ENCODE results near the gene CLDN10. TPM values are rescaled to one million over a fixed set of nuclear protein-coding genes. Genes with fewer than 3 reads are reported as not detected.
"Not testable (repeated sequence)": the region's sequence is repeated elsewhere in the genome, so short reads cannot be mapped to it uniquely, and the experiment has no call there.

Gene CLDN10, protein sequence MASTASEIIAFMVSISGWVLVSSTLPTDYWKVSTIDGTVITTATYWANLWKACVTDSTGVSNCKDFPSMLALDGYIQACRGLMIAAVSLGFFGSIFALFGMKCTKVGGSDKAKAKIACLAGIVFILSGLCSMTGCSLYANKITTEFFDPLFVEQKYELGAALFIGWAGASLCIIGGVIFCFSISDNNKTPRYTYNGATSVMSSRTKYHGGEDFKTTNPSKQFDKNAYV
- total RNA-seq (2014; rRNA removed; shearing (Covaris generic)): not detected in 2 replicates

DNA sequence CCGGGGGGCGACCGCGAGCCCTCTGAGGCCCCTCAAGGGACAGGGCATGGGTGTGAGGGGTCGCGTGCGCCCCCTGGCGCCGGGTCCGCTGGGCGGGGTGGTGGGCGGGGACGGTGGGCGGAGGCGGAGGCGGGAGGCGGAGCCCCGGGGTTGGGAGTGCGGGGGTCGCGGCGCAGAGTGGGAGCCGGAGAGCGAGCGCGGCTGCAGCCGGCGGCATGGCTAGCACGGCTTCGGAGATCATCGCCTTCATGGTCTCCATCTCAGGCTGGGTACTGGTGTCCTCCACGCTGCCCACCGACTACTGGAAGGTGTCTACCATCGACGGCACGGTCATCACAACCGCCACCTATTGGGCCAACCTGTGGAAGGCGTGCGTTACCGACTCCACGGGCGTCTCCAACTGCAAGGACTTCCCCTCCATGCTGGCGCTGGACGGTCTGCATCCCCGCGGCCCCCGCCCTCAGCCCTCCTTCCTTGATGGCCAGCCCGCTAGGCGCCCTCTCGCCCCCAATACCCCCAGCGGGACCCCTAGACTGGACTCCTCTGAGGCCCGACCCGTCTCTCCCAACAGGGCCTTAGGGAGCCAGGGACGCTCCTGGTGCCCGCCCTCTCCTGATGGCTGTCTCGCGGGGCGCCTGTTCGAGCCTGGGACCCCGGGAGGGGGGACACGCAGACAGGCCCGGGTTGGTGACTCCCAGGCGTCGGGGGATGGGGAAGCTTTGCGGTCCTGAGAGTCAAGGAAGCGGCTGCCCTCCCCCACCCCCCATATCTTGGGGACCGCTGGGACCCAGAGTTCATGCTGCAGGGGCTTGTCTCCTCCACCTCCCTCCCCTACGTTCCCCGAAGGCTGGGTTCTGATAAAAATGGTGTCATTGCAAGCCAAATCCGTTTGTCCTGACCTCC, at the start of gene CLDN10:
TSS of gene CLDN10 (plus strand) at position 182 of the 903 bp plus-strand sequence. CDS start at position 216, 34 bp downstream.
- DNase-seq (ENCODE audit: low read depth): no peak

DNA sequence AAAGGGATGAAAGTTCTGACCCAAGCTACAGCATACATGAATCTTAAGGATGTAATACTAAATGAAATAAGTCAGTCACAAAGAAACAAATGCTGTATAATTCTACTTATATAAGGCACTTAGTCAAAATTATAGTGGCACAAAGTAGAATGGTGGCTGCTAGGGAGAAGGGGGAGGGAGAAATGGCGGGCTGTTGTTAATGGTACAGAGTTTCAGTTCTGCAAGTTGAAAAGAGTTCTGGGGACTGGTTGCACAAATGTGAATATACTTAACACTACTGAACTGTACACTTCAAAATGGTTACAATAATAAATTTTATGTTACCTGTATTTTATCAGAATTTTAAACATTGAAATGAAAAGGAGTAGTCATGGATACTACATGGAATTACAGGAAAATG, 48.9 kb upstream of the CLDN10 start:
- no peak for DNase-seq (ENCODE audit: low read depth)

DNA sequence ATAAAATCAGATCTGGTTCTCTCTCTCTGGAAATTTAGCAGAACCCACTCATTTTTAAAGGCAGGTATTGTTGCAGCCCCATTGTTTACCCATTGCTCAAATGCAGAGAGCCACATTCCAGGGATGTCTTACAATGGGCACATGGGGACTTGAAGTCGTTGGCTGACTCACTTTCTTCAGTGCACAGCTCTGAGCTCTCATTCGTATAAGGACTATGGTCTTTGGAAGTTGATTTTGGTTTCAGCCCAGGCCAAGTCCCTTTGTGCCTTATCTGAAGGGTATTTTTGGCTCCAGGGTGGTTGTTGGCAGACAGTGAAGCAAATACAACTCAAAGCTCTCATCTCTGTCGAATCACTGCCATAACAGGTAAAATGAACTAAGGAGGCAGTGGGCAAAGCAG, 47.3 kb upstream of the CLDN10 start:
- no peak for DNase-seq (ENCODE audit: low read depth)

DNA sequence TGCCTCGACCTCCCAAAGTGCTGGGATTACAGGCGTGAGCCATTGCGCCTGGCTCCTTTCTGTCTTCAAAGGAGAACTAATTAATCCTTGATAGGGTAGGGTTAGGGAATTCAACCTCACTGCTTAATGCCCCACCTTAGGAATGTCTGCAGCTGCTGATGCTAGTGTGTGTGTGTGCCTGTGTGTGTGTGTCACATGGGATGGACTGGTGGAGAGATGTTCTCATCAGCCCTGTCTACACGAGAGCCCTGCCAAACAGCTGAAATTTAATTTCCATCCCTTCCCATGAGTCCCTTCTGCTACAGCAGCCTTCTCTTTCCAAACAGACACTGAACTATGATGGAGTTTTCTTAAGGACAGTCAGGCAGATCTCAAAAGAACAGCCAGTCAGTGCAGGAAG, 46.5 kb upstream of the CLDN10 start:
- DNase-seq (ENCODE audit: low read depth): no peak

DNA sequence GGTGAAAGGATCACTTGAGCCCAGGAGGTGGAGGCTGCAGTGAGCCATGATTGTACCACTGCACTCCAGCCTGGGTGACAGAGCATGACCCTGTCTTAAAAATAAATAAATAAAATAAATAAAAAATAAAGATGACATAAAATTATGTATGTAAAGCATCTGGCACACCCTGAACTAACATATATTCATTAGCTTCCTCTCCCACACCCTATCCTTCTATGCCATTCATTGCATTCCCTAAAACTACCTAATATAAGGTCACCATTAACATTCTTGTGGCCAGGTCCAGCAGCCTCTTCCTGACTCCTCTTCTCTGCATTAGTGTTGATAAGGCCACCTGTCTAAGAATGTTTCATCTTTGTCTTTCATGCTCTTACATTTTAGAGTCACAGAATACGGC, 44.5 kb upstream of the CLDN10 start:
- DNase-seq (ENCODE audit: low read depth): no peak

DNA sequence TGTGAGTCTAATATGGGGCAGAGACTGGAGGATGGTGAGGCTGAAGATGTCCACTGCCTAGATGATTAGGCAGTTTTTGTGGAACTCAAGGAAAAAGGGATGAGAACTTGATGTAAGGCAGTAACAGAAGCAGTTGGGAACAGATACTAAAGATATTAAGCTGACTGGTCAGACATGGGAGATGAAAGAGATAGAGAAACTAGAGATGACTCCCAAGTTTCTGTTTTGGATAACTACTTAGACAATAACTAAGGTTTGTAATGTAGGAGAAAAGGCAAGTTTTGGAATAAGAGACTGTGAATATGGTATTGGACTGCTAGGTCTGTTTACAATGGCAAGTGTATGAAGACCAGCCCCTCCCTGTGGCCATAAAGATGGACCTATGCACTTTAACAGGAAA, 43.5 kb upstream of the CLDN10 start:
- no peak for DNase-seq (ENCODE audit: low read depth)

DNA sequence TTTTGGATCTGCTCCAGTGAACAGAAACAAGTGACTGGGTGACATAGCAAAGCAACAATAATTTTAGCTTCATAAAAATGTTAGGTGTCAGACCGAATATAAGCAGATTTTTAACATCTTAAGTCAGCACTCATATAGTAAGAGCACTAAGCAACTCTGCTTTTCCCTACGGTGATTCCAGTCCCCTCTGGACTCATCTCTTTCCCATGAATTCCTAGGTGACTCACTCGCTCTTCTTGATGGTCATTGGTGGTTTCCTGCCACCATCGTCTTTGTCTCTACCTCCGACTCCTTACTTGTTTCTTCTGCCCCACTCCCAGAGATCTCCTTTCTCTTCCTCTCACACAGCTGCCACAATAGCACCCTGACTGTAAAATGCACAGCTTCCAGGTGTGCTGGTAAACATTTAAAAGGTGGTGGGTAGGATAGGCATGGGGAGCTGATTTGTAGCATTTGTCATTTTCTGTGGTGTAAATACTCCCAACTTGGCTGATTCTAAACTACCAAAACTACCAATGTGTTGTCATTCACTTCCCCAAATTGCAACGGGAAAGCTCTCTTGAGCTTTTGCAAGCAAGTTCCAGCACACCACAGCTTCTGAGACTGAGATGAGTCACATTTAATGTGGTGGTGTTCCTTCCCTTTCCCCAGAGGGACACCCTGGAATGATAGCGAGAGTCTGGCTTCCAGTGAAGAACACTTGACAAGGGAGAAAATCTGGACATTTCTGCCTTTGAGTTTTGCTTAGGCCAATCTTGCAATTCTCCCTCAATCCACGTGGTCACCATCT, 42.8 kb upstream of the CLDN10 start:
- DNase-seq (ENCODE audit: low read depth): peak; percentile 73

DNA sequence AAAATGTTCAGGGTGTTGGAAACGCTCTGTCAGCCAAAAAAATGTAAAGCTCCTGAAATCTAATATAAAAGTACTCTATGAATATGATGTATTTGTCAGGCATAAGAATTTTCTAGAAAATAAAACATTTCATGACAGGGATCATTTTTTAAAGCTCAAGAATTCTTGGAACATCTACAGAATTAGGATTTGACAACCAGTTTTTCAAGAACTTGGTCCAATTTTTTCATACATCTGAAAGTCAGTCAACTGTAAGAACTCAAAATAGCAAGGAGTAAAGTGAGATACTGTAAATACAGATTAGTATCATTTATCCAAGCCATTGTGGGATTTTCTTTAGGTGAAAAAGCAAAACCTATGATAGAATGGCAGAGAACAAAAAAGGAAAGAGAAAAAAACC, 41.6 kb upstream of the CLDN10 start:
- no peak for DNase-seq (ENCODE audit: low read depth)

DNA sequence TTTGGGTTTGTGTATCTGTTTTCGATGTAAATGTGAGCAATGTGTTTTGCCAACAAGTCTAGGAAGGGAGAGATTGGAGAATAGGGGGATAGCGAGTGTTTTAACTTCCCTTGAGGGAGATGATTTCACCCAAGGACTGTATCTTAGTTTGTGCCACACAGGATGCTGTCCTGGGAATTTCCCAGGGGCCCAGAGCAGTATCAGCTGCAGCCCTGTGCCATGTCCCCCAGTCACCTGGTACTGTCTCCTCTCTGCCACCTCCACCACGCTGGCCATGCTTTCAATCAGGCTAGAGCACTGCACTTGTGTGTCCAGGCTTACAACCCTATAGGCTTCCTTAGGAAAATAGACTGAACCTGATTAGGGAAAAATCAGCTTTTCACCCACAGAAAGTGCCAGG, 40.1 kb upstream of the CLDN10 start:
- no peak for DNase-seq (ENCODE audit: low read depth)

DNA sequence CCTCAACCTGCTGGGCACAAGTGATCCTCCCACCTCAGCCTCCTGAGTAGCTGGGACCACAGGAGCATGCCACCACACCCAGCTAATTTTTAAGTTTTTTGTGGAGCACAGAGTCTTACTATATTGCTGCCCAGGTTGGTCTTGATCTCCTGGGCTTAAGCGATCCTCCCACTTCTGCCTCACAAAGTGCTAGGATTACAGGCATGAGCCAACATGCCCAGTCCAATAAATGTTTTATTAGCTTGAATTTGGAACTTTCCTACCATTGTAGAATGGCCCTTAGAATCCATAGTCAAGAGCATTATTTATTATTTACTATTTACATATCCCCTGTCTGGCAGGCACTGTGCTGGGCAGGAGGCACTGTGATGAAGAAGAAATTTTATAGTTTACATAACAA, 39.6 kb upstream of the CLDN10 start:
- no peak for DNase-seq (ENCODE audit: low read depth)

DNA sequence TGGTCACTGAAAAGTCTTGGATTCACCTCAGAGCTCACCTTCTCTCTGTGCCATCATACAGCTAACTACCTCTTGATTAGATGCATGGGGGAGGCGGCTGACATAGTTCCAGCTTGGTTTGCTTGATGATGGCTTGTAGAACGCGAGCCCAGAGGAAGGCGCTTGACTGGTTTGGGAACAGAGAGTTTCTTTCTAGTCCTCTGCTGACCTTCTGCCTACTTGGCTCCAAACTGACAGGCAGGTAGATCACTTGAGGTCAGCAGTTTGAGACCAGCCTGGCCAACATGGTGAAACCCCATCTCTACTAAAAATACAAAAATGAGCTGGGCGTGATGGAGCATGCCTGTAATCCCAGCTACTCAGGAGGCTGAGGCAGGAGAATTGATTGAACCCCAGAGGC, 36.9 kb upstream of the CLDN10 start:
- DNase-seq (ENCODE audit: low read depth): not testable (repeated sequence)

DNA sequence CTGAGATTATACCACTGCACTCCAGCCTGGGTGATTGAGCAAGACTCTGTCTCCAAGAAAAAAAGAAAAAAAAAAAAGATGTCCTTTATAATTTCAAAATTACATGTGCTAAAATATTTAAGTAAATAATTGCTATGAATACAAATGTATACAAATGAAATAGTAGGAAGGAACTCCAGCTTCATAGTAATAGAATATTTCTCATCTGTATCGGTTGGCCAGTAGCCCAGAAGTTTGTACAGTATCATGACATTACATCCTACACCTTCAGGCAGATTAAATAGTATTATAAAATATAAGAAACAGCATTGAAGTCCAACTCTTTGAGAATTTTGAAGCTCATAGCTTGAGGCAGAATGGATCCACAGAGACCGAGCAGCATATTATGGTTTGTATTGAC, 36.5 kb upstream of the CLDN10 start:
- DNase-seq (ENCODE audit: low read depth): no peak

DNA sequence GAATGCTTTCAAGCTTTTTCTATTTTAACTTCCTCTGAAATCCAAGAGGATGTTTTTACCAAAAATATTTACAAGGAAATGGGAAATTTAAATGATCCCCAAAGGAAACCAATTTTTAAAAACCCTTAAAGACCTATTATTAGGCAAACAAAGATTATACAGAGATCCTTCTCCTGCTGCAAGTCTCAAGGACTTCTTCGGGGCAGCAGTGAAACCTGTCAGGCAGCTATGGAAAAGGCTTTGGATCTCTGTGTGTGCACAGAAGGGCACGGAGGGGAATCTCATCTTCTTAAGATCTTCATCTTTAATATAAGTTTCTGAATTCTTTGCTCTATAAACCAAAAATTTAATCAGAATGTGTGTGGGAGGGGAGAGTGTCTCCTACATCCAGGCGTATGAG, 36.0 kb upstream of the CLDN10 start:
- DNase-seq (ENCODE audit: low read depth): no peak

DNA sequence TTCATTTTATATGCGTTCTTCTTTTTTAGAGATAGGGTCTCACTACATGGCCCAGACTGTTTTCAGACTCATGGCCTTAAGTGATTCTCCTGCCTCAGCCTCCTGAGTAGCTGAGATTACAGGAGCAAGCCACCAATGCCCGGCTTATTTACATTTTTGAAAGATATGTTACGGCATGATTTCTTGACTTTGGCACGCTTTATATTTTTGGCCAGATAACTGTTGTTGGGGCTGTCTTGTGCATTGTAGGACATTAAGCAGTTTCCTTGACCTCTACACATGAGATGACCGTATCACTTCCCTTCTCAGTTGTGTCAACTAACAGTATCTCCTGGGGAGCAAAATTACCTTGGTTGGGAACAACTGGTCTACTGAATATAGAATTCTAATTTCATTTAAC, 28.9 kb upstream of the CLDN10 start:
- no peak for DNase-seq (ENCODE audit: low read depth)

DNA sequence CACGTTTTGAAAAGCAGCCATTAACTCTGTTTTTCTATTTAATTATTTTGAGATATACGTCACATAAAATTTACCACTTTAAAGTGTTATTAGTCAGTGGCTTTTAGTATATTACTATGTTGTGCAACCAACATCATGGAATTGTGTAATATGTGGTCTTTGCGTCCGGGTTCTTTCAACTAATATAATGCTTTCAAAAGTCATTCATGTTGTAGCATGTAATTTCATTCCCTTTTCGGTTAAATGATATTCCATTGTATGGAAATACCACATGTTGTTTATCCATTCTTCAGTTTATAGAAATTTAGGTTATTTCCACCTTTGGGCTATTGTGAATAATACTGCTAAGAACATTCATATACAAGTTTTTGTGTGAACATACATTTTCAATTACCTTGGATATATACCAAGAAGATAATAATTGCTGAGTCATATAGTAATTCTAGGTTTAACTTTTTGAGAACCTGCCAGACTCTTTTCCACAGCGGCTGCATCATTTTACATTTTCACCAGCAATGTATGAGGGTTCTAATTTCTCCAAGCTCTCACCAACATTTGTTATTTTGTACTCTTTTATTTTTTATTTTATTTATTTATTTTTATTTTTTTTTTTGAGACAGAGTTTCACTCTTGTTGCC, 28.1 kb upstream of the CLDN10 start:
- no peak for DNase-seq (ENCODE audit: low read depth)

DNA sequence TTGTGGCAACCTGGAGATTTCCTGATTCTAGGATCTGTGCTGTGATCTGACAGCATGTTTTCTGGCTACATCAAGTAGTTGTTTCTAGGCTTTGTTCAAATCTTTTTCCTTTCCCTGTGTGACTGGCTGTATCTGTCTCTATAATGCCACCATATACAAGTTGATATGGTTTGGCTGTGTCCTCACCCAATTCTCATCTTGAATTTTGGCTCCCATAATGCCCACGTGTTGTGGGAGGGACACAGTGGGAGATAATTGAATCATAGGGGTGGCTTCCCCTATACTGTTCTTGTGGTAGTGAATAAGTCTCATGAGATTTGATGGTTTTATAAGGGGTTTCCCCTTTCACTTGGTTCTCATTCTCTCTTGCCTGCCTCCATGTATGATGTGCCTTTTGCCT, 24.6 kb upstream of the CLDN10 start:
- DNase-seq (ENCODE audit: low read depth): no peak

DNA sequence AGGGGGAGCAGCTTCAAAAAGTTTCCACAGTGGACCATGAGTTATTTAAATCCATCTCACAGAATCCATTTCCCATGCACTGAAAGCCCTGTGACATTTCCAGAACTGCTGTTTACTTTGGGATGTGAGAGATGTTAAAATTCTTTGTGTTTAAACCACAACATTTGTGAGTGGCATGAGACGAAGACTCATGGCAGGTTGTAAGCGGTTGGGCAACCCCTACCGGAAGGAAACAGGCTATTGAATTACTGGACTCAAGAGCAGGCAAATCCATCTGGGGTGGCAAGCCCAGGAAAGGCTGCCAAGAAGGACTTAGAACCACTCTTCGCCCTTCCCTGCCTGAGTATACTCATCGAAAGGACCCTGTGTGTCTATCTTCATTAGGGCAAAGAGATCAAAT, 22.3 kb upstream of the CLDN10 start:
- DNase-seq (ENCODE audit: low read depth): peak; percentile 77

DNA sequence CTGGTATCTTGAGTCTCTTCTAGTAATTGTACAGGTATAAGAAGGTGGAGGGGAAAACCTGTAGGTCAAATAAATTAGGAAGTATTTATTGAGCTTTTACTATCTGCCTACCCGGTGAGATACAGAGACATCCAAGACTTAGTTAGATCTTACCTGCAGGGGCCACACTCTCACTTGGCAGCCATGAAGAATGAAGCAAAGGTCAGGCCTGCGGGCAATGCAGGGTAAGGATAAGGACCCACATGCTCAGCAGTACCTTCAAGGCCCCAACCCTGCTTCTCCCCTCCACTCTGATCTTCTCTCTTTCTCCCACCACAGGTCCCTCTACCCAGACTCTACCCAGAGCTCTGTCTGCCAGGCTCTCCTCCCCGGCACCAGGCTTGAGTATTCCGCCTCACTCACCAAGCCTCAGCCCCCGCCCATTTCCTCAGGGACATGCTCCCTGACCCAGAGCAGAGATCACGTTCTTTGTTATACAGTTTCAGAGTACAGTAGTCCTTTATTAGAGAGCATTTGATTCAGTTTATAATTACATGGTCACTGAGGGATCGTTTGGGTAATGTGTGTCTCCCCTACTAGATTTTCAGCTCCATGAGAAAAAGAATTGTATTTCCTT, 18.9 kb upstream of the CLDN10 start:
- DNase-seq (ENCODE audit: low read depth): no peak

DNA sequence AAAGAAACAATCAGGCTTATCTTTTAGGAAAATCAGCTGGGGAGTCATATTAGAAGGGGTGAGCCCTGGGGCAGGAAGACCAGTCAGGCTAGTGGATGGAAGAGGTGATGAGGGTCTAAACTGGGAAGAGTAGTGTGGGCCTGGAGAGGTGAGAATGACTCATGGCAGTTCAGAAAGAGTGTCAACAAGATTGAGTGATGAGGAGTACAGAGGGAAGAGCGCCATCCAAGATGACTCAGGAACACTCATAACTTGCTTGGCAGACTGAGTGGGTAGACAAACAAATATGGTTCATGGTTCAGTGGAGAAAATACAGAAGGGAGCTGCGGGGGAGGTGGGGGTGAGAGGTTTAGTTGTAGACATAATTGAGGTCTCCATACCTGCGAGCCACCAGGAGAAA, 17.3 kb upstream of the CLDN10 start:
- peak; percentile 81 for DNase-seq (ENCODE audit: low read depth)

DNA sequence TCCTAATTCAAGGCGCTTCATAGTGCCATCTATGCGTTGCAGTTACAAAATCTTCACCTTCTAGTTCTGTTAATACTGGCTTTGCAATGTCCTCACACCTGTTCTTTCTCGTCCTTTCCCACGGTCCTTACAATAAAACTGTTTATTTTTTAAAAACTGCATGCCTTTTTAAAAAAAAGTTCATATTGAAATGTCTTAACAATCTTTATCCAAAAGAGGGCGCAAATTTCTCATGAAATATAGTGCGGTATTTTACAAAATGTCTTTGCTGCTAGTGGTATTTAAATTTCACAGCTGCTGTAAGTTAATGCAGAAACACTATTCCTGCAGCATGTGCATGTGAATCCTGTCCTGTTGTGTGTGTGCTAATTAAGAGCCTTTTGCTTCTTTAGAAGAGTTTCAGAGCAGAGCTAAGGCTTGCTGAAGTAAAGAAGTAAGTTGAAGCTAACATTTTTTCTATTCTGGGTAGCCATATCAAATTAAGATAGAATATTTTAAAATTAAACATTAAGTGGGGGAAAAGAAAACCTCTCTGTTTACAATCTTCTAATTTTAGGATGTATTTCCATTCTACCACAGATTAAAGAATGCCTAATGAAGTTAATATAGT, 15.8 kb upstream of the CLDN10 start:
- DNase-seq (ENCODE audit: low read depth): peak; percentile 28

DNA sequence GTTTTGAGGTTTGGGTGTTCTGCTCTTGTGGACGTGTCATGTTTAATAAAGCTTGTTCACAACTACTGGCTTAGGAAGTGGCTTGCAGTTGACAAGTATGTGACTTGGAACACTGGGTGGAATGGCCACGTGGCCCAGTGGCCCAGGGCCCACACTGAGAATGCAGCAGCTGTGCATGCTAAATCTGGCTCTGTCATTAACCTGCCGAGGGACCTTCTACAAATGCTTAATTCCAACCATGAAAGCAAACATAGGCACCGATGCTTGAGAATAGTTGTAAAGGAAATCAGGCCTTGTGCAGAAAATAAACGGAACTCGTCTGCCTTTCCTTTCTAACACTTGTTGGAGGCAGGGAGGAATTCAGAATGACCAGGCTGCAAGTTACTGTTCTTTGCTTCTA, 11.6 kb upstream of the CLDN10 start:
- no peak for DNase-seq (ENCODE audit: low read depth)
